GM18499 (cell line): Measurements from ENCODE around the gene PLA2G15.

Experiments used
- ATAC-seq: cut with Tn5 transposase; IDR thresholded peaks from one replicate; pipeline ENCODE4 v1.9.1; 2021; ENCODE audit warnings: moderate number of reproducible peaks; ENCODE audit not compliant: insufficient read depth, unreplicated experiment

Gene PLA2G15

GRCh38 chr16:68291227-68291626 is 46.1 kb downstream of the PLA2G15 start:
- ATAC-seq: no peak

- no peak for ATAC-seq
These were observed 47.3 kb downstream of the PLA2G15 start for GRCh38 chr16:68292425-68292824.

- no peak for ATAC-seq
These were observed 51.1 kb downstream of the PLA2G15 start for GRCh38 chr16:68296291-68296690.

- no peak for ATAC-seq
These were observed 51.5 kb downstream of the PLA2G15 start for GRCh38 chr16:68296693-68297092.

- ATAC-seq: no peak
These were observed 52.7 kb downstream of the PLA2G15 start for GRCh38 chr16:68297908-68298307.

- ATAC-seq: no peak
These were observed 53.1 kb downstream of the PLA2G15 start for GRCh38 chr16:68298312-68298711.

- no peak for ATAC-seq
These were observed 53.9 kb downstream of the PLA2G15 start for GRCh38 chr16:68298907-68299561.

- no peak for ATAC-seq
These were observed 54.6 kb downstream of the PLA2G15 start for GRCh38 chr16:68299571-68300453.

GRCh38 chr16:68300734-68301459 is 55.7 kb downstream of the PLA2G15 start:
- ATAC-seq: no peak

GRCh38 chr16:68306633-68307032 is 61.5 kb downstream of the PLA2G15 start:
- no peak for ATAC-seq

GRCh38 chr16:68309799-68310198 is 64.6 kb downstream of the PLA2G15 start:
- ATAC-seq: no peak

- no peak for ATAC-seq
These were observed 65.2 kb downstream of the PLA2G15 start for GRCh38 chr16:68310437-68310773.
